GM12874 (cell line): Measurements from ENCODE around the gene GPHN.

Experiments used
- TF ChIP-seq, protein P1 (sequence below): IDR thresholded peaks from 2 replicates; pipeline ENCODE4 v1.5.1; 2011; ENCODE audit warnings: low read depth, mild to moderate bottlenecking, control low read depth, low read length, moderate library complexity; ENCODE audit not compliant: insufficient read depth

The GPHN gene

DNA sequence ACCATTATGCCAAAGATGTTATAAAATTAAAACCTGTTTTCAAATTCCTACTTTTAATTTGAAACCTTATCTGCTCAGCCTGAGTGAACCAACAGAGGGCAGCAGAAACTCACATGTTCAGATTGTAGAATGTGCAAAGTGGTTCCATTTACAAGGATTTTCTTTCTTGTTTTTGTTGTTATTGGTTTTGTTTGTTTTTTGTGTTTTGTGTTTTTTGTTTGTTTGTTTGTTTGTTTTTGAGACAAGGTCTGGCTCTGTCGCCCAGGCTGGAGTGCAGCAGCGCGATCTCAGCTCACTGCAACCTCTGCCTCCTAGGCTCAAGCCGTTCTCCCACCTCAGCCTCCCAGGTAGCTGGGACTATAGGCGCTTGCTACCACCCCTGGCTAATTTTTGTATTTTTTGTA lies 658.5 kb downstream of the GPHN start:
- TF ChIP-seq, protein P1, sequence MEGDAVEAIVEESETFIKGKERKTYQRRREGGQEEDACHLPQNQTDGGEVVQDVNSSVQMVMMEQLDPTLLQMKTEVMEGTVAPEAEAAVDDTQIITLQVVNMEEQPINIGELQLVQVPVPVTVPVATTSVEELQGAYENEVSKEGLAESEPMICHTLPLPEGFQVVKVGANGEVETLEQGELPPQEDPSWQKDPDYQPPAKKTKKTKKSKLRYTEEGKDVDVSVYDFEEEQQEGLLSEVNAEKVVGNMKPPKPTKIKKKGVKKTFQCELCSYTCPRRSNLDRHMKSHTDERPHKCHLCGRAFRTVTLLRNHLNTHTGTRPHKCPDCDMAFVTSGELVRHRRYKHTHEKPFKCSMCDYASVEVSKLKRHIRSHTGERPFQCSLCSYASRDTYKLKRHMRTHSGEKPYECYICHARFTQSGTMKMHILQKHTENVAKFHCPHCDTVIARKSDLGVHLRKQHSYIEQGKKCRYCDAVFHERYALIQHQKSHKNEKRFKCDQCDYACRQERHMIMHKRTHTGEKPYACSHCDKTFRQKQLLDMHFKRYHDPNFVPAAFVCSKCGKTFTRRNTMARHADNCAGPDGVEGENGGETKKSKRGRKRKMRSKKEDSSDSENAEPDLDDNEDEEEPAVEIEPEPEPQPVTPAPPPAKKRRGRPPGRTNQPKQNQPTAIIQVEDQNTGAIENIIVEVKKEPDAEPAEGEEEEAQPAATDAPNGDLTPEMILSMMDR = peak; percentile 58

- TF ChIP-seq, protein P1 = no peak
Measured at GRCh38 chr14:67167420-67168109, 659.6 kb downstream of the GPHN start.

- TF ChIP-seq, protein P1 = no peak
Measured at GRCh38 chr14:67168110-67168441, 660.1 kb downstream of the GPHN start.

GRCh38 chr14:67170660-67171059 lies 662.7 kb downstream of the GPHN start:
- TF ChIP-seq, protein P1 = no peak

GRCh38 chr14:67172056-67172455 lies 664.1 kb downstream of the GPHN start:
- TF ChIP-seq, protein P1 = no peak

GRCh38 chr14:67172520-67172919 lies 664.6 kb downstream of the GPHN start:
- TF ChIP-seq, protein P1 = no peak

- TF ChIP-seq, protein P1 = no peak
Measured at GRCh38 chr14:67173719-67174118, 665.8 kb downstream of the GPHN start.
